ENCODE results near the gene SLC6A11. TPM values are rescaled to one million over a fixed set of nuclear protein-coding genes. Genes with fewer than 3 reads are reported as not detected.

The SLC6A11 gene
- total RNA-seq, 2 donors from 2014 or later: 0.10 TPM; not detected in 1

GRCh38 chr3:10783360-10784351 is 32.4 kb upstream of the SLC6A11 start:
- intact Hi-C loops (cut with DNase I): no loop called here
- DNase-seq (ENCODE audit: low spot score): no peak

- intact Hi-C loops (cut with DNase I): no loop called here
- DNase-seq (ENCODE audit: low spot score): no peak
Measured at GRCh38 chr3:10786640-10787039, 29.4 kb upstream of the SLC6A11 start.

DNA sequence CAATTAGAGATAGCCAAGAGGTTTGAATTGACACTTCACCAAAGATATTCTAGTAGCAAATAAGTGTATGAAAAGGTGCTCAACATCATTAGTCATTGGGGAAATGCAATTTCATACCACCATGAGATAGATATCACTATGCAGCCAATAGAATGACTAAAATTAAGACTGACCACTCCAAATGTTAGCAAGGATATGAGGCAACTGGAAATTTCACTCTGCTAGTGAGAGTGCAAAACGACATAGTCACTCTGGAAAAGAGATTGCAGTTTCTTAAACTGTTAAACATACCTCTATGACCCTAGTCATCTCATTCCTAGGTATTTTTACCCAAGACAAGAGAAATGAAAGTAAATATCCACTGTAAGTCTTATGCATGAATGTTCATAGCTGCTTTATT is 27.6 kb upstream of the SLC6A11 start:
- intact Hi-C loops (cut with DNase I): no loop called here
- no peak for DNase-seq (ENCODE audit: low spot score)

GRCh38 chr3:10790713-10791112 is 25.3 kb upstream of the SLC6A11 start:
- intact Hi-C loops (cut with DNase I): no loop called here
- no peak for DNase-seq (ENCODE audit: low spot score)

DNA sequence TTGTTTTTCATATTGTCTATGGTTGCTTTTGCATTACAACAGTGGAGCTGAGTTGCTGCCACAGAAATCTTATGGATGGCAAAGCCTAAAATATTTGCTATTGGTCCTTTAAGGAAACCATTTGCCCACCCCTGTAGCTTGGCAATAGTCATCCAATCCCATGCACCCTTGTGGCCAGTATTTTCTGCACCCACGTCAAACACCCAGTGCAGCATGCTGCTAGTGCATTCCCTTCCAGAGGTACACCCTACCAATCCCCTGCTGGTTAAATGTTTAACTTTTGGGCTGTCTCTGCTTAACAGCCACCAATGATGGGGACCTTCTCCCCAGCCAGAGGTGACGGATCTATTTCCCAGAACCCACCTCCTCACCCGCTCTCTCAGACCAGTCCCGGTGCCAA is 23.8 kb upstream of the SLC6A11 start:
- intact Hi-C loops (cut with DNase I): no loop called here

DNA sequence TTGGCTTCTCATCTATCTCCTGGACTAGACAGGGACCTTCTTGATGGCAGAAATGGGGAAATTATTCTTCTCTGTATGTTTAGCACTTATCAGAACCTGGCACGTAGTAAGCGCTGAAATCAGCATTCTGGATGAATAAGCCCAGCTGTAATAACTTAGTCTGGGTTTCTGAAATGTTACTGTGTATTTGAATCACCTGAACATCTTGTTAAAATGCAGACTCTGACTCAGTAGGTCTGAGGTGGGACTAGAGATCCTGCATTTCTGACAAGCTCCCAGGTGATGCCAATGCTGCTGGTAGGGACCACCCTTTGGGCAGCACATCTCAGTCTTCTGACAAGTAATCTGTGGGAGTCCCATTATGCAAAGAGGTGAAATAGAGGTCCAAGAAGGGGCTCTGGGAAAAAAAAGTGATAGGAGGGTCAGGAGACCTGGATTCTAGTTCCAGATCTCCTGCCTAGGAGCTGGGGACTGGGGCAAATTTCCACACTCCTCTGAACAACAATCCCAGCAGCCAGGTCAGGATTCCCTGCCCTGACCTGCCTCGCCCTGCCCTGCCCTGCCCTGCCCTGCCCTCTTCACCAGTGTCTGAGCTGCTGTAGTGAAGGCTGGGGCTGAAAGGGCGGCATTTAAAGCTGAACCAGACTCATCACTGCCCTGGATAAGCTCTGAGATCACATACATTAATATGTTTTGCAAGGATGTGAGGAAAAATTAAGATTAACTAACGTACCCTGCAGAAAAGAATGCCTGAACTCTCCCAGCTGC is 17.2 kb upstream of the SLC6A11 start:
- DNase-seq (ENCODE audit: low spot score): no peak
- intact Hi-C loops (cut with DNase I): loop anchor here in 1 of 2 donors (5.0 kb wide), 1 partner anchor 194 kb away; the partner anchor contains the start of gene SLC6A1

More for the DNA sequence above, 23.8 kb upstream of the SLC6A11 start:
- no peak for DNase-seq (ENCODE audit: low spot score)

- no peak for DNase-seq (ENCODE audit: low spot score)
- intact Hi-C loops (cut with DNase I): no loop called here
Measured at GRCh38 chr3:10804183-10804648, 11.8 kb upstream of the SLC6A11 start.

GRCh38 chr3:10806006-10806405 is 10.0 kb upstream of the SLC6A11 start:
- intact Hi-C loops (cut with DNase I): no loop called here
- no peak for DNase-seq (ENCODE audit: low spot score)

GRCh38 chr3:10808130-10808735 is 7.8 kb upstream of the SLC6A11 start:
- intact Hi-C loops (cut with DNase I): no loop called here
- no peak for DNase-seq (ENCODE audit: low spot score)

GRCh38 chr3:10808974-10809373 is 7.1 kb upstream of the SLC6A11 start:
- no peak for DNase-seq (ENCODE audit: low spot score)
- intact Hi-C loops (cut with DNase I): no loop called here

DNA sequence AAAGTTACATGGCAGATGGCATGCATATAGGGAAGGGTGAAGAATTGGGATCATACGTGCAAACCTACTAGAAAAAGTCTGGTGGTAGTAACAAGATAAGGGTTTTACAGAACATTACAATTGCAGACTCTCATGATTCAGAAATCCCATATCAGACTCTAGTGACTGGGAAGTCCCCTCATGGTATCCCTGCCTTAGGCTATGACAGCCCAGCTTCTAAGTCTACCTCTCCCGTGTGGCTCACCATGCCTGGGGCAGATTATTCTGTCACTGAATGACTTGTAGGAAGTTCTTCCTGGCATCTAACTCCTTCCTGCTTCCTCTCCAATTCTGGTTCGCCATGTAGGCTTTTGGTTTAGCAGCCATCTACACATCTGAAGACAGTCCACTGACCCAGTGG is 5.7 kb upstream of the SLC6A11 start:
- intact Hi-C loops (cut with DNase I): no loop called here
- DNase-seq (ENCODE audit: low spot score): no peak

GRCh38 chr3:10813425-10813824 is 2.6 kb upstream of the SLC6A11 start:
- intact Hi-C loops (cut with DNase I): no loop called here
- no peak for DNase-seq (ENCODE audit: low spot score)

- intact Hi-C loops (cut with DNase I): no loop called here
- DNase-seq (ENCODE audit: low spot score): no peak
Measured at GRCh38 chr3:10814623-10815022, 1.4 kb upstream of the SLC6A11 start.

- DNase-seq (ENCODE audit: low spot score): no peak
- intact Hi-C loops (cut with DNase I): no loop called here
Measured at GRCh38 chr3:10815487-10815886, 541 bp upstream of the SLC6A11 start.

- no peak for DNase-seq (ENCODE audit: low spot score)
- intact Hi-C loops (cut with DNase I): no loop called here
Measured at GRCh38 chr3:10816863-10817253, 830 bp downstream of the SLC6A11 start.

GRCh38 chr3:10817506-10817905 is 1.5 kb downstream of the SLC6A11 start:
- intact Hi-C loops (cut with DNase I): no loop called here
- no peak for DNase-seq (ENCODE audit: low spot score)

GRCh38 chr3:10822055-10822454 is 6.0 kb downstream of the SLC6A11 start:
- DNase-seq (ENCODE audit: low spot score): no peak
- intact Hi-C loops (cut with DNase I): no loop called here

DNA sequence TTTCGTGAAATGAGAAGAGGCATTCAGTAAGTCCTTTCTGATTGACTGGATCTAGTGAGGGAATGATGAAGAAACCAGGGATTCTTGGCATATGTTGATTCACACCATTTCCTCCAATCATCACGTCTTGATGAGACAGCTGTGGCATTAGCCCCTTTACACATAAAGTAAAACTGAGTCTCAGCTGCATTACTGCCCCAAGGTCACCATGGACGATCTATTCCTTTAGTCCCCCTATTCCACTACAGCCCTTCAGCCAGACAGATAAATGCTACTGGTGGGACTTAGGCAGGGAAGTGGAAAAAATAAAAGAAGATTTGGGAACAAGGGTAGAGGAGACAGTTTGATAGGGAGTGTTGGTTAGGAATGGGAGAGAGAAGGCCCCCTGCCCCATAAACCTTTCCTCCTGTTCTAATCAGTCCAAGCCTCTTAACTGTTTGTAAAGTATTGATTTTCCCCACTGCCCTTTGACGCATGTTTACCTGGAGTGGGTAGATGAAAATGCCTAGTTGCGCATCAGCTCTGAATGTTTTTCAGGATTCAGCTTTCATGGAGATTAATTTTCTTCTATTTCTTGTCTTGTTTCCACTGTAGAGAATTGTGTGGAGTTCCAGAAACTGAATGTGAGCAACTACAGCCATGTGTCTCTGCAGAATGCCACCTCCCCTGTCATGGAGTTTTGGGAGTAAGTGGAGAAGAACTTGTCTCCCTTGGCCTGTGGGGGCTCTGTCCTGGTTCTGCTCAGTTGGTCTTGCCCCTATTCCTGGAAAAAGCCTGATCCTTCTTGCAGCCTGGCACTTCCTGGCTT is 6.9 kb downstream of the SLC6A11 start:
- no peak for DNase-seq (ENCODE audit: low spot score)
- intact Hi-C loops (cut with DNase I): no loop called here

GRCh38 chr3:10823516-10823818 is 7.4 kb downstream of the SLC6A11 start:
- intact Hi-C loops (cut with DNase I): no loop called here
- no peak for DNase-seq (ENCODE audit: low spot score)
